NCI-H1694 treated with DMSO at 0.1 percent for 48 hours (cell line): ENCODE results near the gene SERINC5.
A peak's percentile ranks its signal among the peaks of the same experiment; 100 is the strongest.
"Not testable (repeated sequence)": the region's sequence is repeated elsewhere in the genome, so short reads cannot be mapped to it uniquely, and the experiment has no call there.

Source experiments
- DNase-seq: peaks from one replicate; lab custom pipeline; 2025; lab: John Stamatoyannopoulos, UW

Gene SERINC5

DNA sequence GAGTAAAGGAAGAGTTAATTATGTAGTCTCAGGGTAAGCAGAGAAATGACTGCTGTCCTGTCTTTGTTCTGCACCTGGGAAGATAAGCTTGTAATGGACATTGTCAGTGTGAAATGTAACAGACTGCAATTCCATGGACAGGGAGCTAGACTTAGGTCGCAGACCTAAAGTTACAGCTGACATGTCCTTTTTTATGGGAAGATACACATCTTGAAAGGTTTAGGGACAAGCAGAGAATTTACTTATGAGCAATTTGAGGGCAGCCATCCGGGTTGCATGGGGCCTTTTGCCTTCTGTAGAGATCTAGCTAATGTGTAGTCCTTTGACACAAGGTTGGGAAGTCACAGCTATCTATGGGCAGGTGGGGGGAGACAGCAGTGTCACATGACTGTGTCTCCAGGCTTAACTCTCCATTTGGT, 85.7 kb downstream of the SERINC5 start:
- DNase-seq: no peak

DNA sequence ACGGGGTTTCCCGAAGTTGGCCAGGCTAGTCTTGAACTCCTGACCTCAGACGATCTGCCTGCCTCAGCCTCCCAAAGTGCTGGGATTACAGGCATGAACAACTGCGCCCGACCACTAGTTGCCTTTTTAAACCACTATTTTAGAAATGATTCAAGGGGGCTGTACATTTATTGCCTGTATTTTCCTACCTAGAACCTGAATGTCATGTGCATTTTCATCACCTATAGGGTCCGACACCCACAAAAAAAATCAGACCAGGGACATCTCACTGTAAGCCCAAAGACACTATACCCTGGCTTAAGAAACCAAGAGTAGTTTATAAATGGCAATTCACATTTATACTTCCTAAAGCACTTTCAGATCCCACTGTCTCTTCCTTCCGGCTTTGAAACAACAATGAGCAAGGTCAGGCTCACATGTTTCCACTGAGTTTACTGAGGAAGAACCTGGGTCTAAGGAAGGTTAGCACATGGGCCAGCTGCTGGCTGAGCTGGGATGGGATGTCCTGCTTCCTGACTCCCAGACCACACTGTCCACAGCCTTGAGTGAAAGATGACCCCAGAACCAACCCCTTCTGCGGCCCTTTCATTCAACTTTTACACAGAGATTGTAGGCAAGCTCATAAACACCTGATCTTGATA, 87.3 kb downstream of the SERINC5 start:
- no peak for DNase-seq

DNA sequence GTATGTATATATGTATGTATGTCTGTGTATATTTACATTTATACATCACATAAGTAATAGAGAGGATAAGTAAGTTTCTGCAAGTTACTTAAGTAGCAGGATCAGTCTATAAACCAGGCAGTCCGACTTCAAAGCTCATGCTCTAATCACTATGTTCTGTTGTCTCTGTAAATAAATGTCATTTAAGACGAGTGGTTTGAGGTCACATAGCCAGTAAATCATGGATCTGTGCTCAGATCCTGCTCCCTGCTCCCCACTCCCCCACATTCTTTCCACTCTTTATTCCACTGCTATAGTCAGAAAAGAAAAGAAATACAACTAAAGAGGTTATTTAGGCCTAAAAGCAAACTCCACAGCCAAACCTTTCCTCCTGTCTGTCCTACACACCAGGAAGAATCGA, 90.4 kb downstream of the SERINC5 start:
- no peak for DNase-seq

DNA sequence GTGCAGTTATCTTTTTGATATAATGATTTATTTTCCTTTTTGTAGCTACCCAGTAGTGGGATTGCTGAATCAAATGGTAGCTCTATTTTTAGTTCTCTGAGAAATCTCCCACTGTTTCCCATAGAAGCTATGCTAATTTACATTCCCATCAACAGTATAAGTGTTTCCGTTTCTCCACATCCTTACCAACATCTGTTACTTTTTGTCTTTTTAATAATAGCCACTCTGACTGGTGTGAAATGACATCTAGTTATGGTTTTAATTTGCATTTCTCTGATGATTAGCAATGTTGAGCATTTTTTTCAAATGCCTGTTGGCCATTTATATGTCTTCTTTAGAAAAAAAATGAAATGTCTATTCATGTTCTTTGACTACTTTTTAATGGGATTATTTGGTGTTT, 94.7 kb downstream of the SERINC5 start:
- DNase-seq: no peak

DNA sequence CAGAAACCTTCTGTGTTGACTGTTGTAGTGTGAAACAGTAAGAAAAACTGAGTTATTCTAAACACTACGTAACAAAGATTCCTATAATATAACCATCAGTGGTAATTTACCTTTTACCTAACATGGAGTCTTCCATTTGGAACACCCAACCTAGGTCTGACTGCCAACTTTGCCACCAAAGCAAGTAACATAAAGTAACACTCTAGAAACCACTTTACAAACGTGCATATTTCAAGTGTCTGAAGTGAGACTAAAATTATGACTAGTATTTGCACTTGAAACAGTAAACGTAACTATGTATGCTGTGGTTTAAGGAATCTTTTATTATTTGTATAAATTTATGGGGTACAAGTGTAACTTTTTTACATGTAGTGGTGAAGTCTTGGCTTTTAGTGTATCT, 95.6 kb downstream of the SERINC5 start:
- DNase-seq: no peak

DNA sequence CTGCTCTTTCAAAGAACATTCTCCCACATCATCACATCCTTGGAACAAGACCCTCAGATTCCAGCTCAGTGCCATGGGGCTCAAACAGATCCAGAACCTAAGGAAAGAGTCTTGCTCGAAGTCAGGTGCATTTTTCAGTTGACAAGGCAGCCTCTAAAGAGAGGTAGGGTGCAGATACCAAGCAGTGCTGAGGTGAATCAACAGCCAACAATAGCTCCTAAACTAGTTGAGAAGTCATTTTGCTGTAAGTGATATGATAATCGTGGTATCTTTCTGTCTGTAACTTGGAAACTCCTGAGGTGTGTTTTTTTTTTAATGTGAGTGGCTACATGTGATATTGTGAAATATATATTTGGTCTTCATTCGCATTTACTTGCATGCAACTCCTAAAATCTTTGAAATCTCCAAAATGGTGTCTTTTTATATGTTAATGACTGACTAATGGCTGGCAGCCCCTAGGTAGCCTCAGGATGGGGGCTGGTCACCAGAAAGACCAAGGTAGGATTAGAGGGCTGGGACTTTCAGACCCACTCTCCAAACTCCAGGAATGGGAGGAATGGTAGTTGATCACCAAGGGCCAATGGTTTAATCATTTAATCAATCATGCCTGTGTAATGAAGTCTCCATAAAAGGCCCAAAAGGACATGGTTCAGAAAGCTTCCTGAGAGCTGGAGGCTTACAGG, 96.6 kb downstream of the SERINC5 start:
- no peak for DNase-seq

DNA sequence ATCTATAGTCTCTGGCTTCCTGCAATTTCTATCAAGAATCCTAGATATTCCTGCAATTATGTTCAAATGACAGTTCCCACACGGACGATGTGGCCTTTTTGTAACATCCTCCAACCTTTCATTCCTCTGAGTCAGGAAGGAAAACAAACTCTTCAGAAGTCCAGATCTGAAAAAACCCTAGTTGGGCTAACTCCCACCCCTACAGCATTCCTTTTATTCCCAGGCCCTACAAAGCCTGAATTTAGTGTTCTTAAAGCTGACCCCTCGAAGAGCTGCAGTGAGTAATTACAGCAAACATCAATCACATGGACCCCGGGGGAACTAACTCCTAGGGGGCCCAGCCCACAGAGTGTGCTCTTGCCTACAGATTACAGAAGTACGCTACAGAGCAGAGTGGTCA, 99.7 kb downstream of the SERINC5 start:
- no peak for DNase-seq

DNA sequence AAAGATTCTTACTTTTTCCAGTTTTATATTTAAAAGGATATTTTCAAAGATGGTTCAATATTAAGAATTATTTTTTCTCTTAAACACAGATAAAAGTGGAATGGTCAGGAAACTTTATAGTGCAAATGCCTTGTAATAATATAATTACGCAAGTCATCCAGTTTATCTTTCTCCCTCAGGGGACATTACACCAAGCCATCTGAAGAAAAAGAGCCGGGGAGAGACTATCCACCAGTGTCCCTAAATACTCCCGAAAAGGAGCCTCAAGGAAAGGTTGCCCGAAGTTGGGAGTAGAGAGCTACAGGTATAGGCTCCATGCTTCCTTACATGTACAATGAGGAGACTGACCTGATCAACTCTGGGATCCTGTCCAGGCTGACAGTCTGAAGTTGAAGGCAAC, 101.1 kb downstream of the SERINC5 start:
- DNase-seq: no peak

DNA sequence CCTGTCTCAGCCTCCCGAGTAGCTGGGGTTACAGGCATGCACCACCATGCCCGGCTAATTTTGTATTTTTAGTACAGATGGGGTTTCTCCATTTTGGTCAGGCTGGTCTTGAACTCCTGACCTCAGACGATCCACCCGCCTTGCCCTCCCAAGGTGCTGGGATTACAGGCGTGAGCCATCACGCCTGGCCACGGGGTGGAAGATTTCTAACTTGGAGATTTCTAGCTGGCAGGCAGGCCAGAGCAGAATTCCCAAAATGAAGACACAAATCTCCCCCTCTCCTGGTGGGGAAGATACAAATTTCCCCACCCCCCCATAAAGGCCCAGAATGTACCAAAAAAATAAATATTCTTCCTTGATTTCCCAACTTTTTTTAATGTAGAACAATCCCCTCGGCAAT, 101.6 kb downstream of the SERINC5 start:
- not testable (repeated sequence) for DNase-seq

DNA sequence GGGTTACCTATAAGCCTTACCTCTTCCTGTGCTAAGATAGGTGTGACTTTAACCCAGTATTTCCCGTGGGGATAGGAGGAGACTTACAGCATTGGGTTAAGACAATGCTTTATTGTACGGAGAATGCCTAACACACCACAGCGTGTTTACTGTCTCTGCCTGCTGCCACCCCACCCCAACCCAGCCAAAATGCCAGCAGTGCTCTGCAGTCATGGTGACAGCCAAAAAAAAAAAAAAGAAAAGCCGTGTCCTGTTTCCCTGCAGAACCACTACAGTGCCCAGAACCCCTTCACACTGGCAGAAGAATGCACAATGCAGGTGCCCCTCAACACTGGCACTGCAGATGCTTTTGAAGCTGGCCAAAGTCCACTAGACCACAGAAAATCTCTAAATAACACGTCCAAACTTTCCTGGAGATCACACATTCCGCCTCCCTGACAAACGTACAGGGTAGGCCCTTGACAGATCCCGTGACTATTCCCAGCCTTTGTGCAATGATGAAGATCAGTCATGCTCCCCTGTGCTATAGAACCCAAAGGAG, 102.2 kb downstream of the SERINC5 start:
- no peak for DNase-seq

DNA sequence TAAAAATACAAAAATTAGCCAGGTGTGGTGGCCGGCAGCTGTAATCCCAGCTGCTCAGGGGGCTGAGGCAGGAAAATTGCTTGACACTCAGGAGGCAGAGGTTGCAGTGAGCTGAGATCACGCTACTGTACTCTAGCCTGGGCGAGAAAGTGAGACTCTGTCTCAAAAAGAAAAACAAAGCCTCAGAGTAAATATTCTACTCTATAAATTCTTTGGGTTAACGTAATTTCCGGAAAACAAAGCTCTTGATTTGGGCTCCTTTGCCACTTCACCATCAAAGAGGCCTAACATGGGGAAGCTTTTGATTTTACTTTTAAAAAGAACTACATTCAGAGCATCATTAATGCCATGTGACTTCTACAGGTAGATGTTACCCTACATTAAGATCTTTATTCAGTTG, 103.1 kb downstream of the SERINC5 start:
- DNase-seq: no peak

DNA sequence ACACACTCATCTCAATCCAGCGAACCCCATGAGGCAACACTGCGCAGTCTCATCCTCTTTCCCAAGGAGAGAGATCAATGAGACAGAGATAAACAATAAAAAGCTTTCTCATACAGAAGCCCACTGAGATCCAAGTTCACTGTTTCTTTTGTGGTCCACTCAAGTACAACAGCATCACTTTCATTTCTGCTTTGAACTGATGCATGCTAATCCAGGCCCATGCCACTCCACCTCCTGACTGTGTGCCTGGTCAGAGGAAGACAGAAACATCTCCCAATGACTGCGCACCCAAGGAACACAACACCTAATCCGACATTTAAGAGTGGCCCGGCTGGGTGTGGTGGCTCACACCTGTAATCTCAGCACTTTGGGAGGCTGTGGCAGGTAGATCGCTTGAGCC, 104.0 kb downstream of the SERINC5 start:
- DNase-seq: no peak

DNA sequence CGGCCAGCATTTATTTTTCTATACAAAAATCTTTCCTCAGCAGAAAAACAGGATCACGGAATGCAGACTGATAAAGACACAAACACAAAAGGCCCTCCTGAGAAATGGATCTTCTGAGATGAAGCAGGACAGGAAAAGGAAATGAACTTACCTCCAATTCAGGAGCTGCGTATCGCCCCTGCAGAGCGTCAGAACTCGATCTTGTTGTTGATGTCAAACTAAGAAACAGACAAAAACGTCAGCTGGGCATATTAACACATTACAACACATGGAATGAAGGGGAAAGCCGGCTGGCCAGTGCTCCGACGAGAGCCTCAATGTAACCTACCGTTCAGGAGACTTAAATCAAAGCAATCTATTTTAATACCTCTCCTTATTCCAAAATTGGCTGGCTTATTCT, 105.1 kb downstream of the SERINC5 start:
- no peak for DNase-seq

DNA sequence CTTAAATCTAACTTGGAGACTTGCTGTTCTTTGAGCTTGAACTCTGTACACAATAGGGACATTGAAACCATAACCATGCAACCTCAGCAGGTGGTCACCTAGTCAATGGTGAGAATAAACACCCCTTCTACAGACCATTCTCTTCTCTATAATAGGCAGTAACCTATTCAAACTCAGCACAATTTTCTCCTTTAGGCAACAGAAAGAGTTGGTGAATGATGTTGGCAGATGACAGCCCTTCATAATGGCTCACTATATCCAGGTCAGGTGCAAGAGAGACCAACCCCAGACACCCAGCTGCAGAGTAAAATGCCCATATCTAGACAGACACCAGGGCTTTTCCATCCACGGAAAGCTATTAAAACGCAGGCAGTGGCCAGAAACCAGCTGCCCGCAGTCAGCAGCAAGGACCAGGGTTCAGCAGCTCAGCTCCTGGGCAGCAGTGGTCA, 106.7 kb downstream of the SERINC5 start:
- DNase-seq: no peak

DNA sequence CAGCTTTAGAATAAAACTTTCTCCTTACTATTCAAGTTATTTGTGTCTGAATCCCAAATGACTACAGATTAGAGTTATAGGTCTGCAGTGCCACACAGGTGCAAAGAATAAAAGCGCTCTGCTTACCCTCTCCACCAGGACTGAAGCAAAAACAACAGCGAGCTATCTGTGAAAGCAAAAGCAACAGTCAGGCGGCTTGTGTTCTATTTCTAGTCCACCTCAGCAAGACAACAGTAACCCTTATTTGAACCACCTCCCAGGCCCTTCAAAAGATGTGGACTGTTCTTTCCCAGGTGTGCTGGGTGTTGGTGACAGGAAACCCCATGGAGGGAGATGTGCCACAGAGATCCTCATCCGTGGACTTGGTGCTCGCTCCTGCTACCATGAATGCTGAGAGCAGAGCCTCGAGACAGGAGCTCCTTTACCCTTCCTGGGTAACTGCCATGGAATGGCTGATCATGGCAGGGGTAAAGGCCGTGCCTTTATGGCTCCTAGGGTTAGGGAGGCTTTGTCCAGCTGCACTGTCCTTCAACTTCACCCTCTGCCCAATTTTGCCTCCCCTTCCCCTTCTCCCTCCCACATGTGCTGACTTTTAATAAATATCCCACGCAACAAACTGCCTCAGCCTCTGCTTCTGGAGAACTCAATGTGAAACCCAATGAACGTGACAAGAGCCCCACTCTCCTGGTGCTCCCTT, 108.6 kb downstream of the SERINC5 start:
- no peak for DNase-seq

DNA sequence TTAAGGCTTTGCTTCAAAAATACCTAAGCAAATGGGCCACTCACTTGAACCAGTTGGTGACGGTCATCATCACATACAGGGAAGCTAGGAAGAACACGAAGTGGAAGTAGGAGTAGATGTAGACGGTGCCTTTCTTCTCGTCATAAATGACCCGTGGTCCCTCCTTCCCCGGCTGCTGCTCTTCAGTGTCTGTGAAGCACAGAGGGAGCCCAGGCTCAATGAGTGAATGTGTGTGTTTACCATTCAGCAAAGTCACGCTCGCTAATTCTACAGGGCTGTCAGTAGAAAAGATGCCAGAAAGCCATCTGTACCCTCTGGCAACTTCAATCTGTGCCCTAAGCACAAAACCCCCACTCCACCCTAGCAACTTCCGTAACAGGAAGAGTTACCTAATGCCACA, 109.8 kb downstream of the SERINC5 start:
- DNase-seq: peak; percentile 88

DNA sequence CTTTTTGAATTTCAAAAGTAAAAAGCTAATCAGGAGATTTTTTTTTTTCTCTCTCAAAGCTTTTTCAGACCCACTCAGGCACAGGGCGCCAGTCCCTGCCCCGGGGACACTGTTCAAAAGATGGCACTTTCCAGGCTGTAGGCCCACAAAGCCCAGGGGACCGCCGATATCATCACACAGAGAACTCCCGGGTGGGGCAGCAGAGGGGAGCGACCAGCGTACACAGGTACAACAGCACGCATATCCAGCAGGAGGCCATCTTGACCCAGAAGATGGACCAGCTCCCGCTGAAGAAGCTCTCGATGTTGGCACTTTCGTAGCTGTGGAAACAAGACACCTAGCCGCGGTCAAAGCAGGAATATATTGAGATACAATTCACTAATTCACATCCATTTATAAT, 112.4 kb downstream of the SERINC5 start:
- DNase-seq: no peak

DNA sequence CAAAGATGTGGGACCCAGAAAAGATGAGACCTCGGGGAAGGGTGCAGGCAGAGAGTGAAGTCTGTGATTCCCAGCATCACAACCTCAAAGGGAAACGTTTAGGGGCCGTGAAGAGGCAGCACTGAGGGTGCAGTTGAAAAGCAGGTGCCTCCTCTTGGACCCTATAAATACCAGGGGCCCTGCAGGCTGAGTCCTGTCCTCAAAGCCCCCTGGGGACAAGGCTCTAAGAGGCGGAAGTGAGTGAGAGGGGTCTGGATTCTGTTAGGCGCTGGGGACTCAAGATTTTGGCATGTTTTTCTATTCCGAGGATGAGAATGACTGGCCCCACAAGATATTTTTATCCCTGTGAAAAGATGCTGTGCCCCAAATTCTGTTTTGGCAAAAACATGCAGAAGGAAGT, 112.9 kb downstream of the SERINC5 start:
- DNase-seq: no peak

DNA sequence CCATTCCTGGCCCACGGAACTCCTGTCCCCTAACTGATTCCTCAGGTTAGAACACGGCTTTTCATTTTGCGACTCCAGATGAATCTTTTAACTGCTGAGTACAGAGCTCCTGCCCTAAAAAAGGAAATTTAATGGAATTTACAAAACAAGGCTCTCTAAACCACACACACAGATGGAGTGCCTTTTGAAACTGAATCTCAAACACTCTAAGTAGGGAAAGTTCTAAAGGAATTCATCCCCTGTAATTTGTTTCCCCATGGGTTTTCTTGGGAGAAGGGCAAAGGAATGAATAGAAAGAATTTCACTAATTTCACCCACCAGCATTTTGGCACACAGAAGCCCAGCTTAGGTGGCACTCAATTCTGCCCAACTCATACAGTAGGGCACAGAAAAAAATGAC, 114.2 kb downstream of the SERINC5 start:
- DNase-seq: no peak

DNA sequence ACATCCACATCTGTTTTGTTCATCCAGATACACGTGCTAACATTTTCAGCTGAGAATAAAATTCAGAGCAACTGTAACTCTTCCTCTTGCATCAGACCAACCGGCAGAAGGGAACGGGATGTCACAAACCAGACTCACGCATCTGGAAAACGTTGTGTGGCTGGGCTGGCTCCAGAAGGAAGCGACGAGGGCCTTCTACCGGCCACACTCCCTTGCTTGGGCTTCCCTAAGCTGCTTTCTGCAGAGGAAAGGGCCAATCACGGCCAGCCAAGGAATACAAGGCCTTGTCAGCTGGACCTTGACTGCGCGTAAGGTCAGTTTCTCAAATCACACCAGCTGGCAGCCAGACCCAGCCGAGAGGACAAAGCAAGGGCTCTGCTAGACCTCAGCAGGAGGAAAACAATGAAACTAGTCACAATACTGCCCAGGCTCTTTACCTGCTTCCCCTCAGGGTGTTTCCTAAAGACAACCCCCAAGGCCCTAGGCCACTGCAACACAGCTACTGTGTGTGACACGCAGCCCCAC, 114.6 kb downstream of the SERINC5 start:
- no peak for DNase-seq

DNA sequence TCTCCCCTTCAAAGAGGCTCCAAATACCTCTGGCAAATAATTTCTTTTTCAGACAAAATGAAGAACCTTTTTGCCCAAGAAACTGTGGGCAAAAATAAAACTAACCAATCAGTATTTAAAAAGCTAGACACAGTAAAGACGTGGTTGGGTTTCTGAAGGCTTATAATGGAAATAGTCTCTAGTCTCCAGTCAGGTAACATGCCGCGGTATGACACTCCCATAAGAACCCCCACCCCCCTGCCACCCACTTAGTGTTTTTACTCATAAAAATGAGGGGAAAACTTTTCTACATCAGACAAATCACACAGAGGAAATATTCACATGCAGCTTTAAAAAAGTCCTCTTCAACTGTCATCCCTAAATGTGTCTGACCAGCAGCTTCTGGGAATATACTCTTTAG, 115.4 kb downstream of the SERINC5 start:
- no peak for DNase-seq

DNA sequence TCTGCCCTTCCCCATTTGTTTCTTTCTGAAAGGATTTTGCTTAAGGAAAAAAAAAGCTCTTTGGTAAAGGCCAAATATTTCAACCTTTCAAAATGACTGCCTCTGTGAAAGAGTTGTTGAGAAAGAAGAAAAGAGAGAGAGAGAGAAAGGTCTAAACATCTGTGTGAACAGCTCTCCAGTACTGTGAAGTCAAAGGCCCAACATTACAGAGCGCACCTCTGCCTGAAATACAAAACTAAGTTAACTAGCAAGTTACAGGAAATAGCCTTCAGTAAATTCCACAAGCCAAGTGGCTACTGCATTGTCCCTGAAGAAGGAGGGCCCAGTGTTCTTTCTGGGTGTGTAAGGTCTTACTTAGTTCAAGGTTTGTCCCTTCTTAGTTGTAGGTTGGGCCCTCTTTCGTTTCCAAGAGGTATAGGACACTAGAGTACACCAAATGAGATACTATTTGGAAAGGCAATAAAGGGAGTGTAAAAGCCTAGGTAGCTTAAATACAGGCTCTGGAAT, 116.3 kb downstream of the SERINC5 start:
- no peak for DNase-seq

DNA sequence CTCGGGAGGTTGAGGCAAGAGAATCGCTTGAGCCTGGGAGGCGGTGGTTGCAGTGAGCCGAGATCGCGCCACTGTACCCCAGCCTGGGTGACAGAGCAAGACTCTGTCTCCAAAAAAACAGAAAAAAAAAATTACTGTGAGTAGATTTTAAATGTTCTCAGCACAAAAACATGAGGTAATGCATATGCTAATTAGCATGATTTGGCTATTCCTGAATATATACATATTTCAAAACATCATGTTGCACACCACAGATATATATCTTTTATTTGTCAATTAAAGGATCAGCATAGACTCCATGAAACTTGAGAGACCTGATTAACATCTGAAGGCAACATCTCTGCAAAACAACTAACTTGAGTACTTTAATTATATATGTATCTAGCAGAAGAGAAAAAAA, 117.4 kb downstream of the SERINC5 start:
- DNase-seq: no peak
